Right lobe of liver (tissue), 6 donors: ENCODE measurements around the gene TRDMT1. TPM values are rescaled to one million over a fixed set of nuclear protein-coding genes. Genes with fewer than 3 reads are reported as not detected.

ENCODE experiments used
- ATAC-seq, 4 donors: fragments of 200-7000 bp; cut with Tn5 transposase; one replicate each; pipeline ENCODE4 v1.9.1; 2020; ENCODE audit warnings: mild to moderate bottlenecking in 4 of 4, moderate library complexity in 4 of 4
- DNase-seq, 3 donors: peaks; one replicate each; pipeline ENCODE4 v3.0.0-alpha.2; 2020
- H3K27ac ChIP-seq, 3 donors: fragments of 200-600 bp; one replicate each; pipeline ENCODE4 v1.8.0; 2022
- H3K27me3 ChIP-seq, 2 donors: fragments of 200-600 bp; one replicate each; pipeline ENCODE4 v1.8.0; 2022
- H3K36me3 ChIP-seq, 4 donors: fragments of 200-600 bp; sonication (generic) in 1 of 4; one replicate each; pipeline versions ENCODE4 v1.5.1 to v1.8.0; 2017 to 2022; ENCODE audit warnings: control low read depth in 1 of 4
- H3K4me1 ChIP-seq, 4 donors: fragments of 200-600 bp; sonication (generic) in 1 of 4; one replicate each; pipeline versions ENCODE4 v1.5.1 to v1.8.0; 2017 to 2022; ENCODE audit warnings: control low read depth in 1 of 4
- H3K4me3 ChIP-seq, 3 donors: fragments of 200-600 bp; one replicate each; pipeline ENCODE4 v1.8.0; 2022
- H3K9me3 ChIP-seq, 4 donors: fragments of 200-600 bp; sonication (generic) in 1 of 4; one replicate each; pipeline versions ENCODE4 v1.5.1 to v1.8.0; 2017 to 2022; ENCODE audit warnings: control low read depth in 1 of 4
- CTCF ChIP-seq, 4 donors: fragments of 200-600 bp in 3 of 4; fragments of 450-650 bp in 1 of 4; IDR thresholded peaks; one replicate each; pipeline versions ENCODE4 v1.5.1 to v1.8.0; 2016 to 2022; ENCODE audit warnings: antibody characterized with exemption in 4 of 4, mild to moderate bottlenecking in 2 of 4
- POLR2A ChIP-seq: fragments of 450-650 bp; IDR thresholded peaks from one replicate; pipeline ENCODE4 v1.6.1; 2017; ENCODE audit warnings: antibody characterized with exemption, mild to moderate bottlenecking
- WGBS: methylation state at CpG from one replicate; pipeline ENCODE4 v1.1.6; 2018; ENCODE audit warnings: low coverage, low lambda C conversion rate; ENCODE audit not compliant: insufficient coverage; ENCODE audit errors: missing lambda C conversion rate; 5-methylcytosine and 5-hydroxymethylcytosine counted together
- intact Hi-C, 2 donors: fragments of 100-400 bp; cut with DNase I; formaldehyde crosslinking; loops; one replicate each; pipeline versions ENCODE4 v1.11.2 to v1.14.1; 2022
- total RNA-seq, 6 experiments: library from RNA; depleted of rRNA in 2 of 6; stranded (reverse); fragments of >200 nt in 2 of 6; fragmentation: NEBNext Ultra II Directional in 3 of 6; extraction: Animal tissue kit (Norgen Biotek cat#: 25700) in 3 of 6; gene quantifications; one replicate each; pipeline versions ENCODE4 v1.1.0 to v1.2.4, GENCODE V29; 2016 to 2023
- donor health status: DM: no; HTN: yes; CAD: no.
- donor health status: DM: no; HTN: no; CAD: no.
- donor health status: DM: no; HTN: no; CAD: no.
- donor health status: DM: no; HTN: yes; CAD: no.
- donor health status: DM: no; HTN: yes; CAD: no.

The TRDMT1 gene
- total RNA-seq, 6 experiments from 2014 or later = 0.79 to 2.9 (median 1.6) TPM

- intact Hi-C loops = no loop called here
- ATAC-seq (no peak), DNase-seq (no peak)
- Histone ChIP-seq H3K27ac (no peak overlapping the region), H3K36me3 (no peaks in the 10 kb centered on the region), H3K4me1 (no peaks in the 10 kb centered on the region), H3K4me3 (no peak overlapping the region), H3K27me3 (no peaks in the 10 kb centered on the region), H3K9me3 (no peaks in the 10 kb centered on the region)
- WGBS = 58% methylated on average over 3 of the region's 3 CpGs
- no peak for TF ChIP-seq CTCF (IDR thresholded peaks at IDR 0.05)
- TF ChIP-seq POLR2A = no peak
Observed at GRCh38 chr10:17179002-17179401, 22.5 kb downstream of the TRDMT1 start.

GRCh38 chr10:17178006-17178405 is 23.5 kb downstream of the TRDMT1 start:
- no peak for DNase-seq
- no peak overlapping the region for H3K4me3 ChIP-seq
- no peaks in the 10 kb centered on the region for H3K4me1 ChIP-seq
- no peak for TF ChIP-seq CTCF (IDR thresholded peaks at IDR 0.05)
- H3K36me3 ChIP-seq = no peaks in the 10 kb centered on the region
- WGBS = 64% methylated on average over 1 of the region's 1 CpG
- H3K9me3 ChIP-seq = no peaks in the 10 kb centered on the region
- no peak for ATAC-seq
- intact Hi-C loops = no loop called here
- H3K27ac ChIP-seq = no peak overlapping the region
- no peaks in the 10 kb centered on the region for H3K27me3 ChIP-seq

GRCh38 chr10:17177014-17177413 is 24.5 kb downstream of the TRDMT1 start:
- ATAC-seq (no peak), DNase-seq (no peak)
- TF ChIP-seq POLR2A = no peak
- TF ChIP-seq CTCF (IDR thresholded peaks at IDR 0.05) = no peak
- H3K9me3 ChIP-seq = no peaks in the 10 kb centered on the region
- no peak overlapping the region for H3K27ac ChIP-seq
- H3K27me3 ChIP-seq = no peaks in the 10 kb centered on the region
- no peaks in the 10 kb centered on the region for H3K4me1 ChIP-seq
- H3K4me3 ChIP-seq = no peak overlapping the region
- H3K36me3 ChIP-seq = no peaks in the 10 kb centered on the region
- intact Hi-C loops = no loop called here
- WGBS = 89% methylated on average over 1 of the region's 1 CpG

GRCh38 chr10:17176091-17176490 is 25.4 kb downstream of the TRDMT1 start:
- intact Hi-C loops = no loop called here
- H3K4me3 ChIP-seq = no peak overlapping the region
- H3K27ac ChIP-seq = no peak overlapping the region
- H3K27me3 ChIP-seq = no peaks in the 10 kb centered on the region
- TF ChIP-seq CTCF (IDR thresholded peaks at IDR 0.05) (no peak), POLR2A (no peak)
- no peaks in the 10 kb centered on the region for H3K36me3 ChIP-seq
- H3K4me1 ChIP-seq = no peaks in the 10 kb centered on the region
- no peaks in the 10 kb centered on the region for H3K9me3 ChIP-seq
- DNase-seq = no peak
- no peak for ATAC-seq

- H3K4me3 ChIP-seq = no peak overlapping the region
- WGBS = 60% methylated on average over 4 of the region's 4 CpGs
- H3K9me3 ChIP-seq = no peaks in the 10 kb centered on the region
- ATAC-seq (no peak), DNase-seq (no peak)
- intact Hi-C loops = no loop called here
- H3K4me1 ChIP-seq = no peaks in the 10 kb centered on the region
- no peak overlapping the region for H3K27ac ChIP-seq
- no peaks in the 10 kb centered on the region for H3K36me3 ChIP-seq
- no peak for TF ChIP-seq CTCF (IDR thresholded peaks at IDR 0.05)
- TF ChIP-seq POLR2A = no peak
- no peaks in the 10 kb centered on the region for H3K27me3 ChIP-seq
Observed at GRCh38 chr10:17175551-17175950, 25.9 kb downstream of the TRDMT1 start.
